ENCODE results near the gene SHC4. TPM values are rescaled to one million over a fixed set of nuclear protein-coding genes. Genes with fewer than 3 reads are reported as not detected.

SHC4 gene
- total and polyA plus RNA-seq, 2 of the 8 experiments (the other 6 are each of a cell fraction or from before 2014, with no cell fraction given): 0.15 to 0.30 TPM

DNA sequence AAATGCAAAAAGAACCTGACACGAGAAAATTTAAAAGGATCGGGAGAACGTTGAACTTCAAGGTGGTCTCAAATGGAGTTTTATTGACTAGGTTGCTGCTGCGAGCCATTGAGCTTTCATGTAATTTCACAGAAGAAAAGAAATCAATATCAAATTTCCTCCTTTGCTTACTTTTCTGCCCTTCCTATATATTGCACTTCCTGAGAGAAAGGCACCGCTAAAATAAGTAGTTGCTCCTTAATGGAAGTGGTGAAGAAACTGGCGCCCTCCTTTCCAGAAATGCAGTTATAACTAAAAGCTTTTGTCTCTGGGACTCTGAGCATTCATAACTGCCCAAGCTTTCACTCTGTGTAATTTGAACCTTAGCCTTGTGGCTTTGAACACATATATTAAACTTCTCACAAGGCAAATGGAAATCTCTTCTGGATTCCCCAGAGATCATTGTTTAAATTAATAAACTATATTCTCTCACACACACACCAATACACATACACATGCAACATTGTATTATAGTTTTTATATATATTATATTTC, 72.4 kb downstream of the SHC4 start:
- Histone ChIP-seq H4K20me1 (replicated peaks in 1 of 2; ENCODE audit: control insufficient read depth in 1 of 2, insufficient read depth in 2 of 2, low read length in 2 of 2) (no peaks in the 10 kb centered on the region), H2AFZ (ENCODE audit: low read length) (no peak overlapping the region), H2BK20ac (ENCODE audit: low read length) (no peak overlapping the region), H3K79me1 (ENCODE audit: low read depth, low read length) (no peaks in the 10 kb centered on the region), H3K9me3 (ENCODE audit: insufficient read depth in 2 of 2, low read depth in 1 of 2, low read length in 1 of 2) (no peaks in the 10 kb centered on the region), H3K27me3 (replicated peaks in 1 of 4; ENCODE audit: control insufficient read depth in 3 of 4, extremely low read depth in 1 of 4, insufficient read depth in 3 of 4, low read length in 3 of 4) (no peaks in the 10 kb centered on the region), H3K4me2 (ENCODE audit: insufficient read depth in 1 of 2, low read depth in 2 of 2, low read length in 2 of 2) (no peak overlapping the region), H3K4me1 (replicated peaks in 1 of 4; ENCODE audit: control insufficient read depth in 3 of 4, insufficient read depth in 4 of 4, low read length in 3 of 4) (no peaks in the 10 kb centered on the region), H3K36me3 (ENCODE audit: control insufficient read depth in 2 of 4, insufficient read depth in 4 of 4, low read length in 3 of 4) (no peaks in the 10 kb centered on the region), H2AK5ac (ENCODE audit: low read depth, low read length) (no peak overlapping the region), H4K5ac (ENCODE audit: insufficient read length, low read depth, low read length) (no peak overlapping the region), H3K23ac (ENCODE audit: insufficient read length) (no peak overlapping the region), H4K8ac (ENCODE audit: extremely low read depth, insufficient read depth, low read length) (no peak overlapping the region), H3K9ac (replicated peaks in 1 of 4; ENCODE audit: extremely low read depth in 1 of 4, low read depth in 3 of 4, low read length in 3 of 4) (no peak overlapping the region), H3K27ac (ENCODE audit: low read depth, low read length) (no peak overlapping the region), H2BK120ac (replicated peaks; ENCODE audit: low read depth, low read length) (no peak overlapping the region), H3K14ac (ENCODE audit: insufficient read length) (no peak overlapping the region), H2BK15ac (ENCODE audit: low read length) (no peak overlapping the region), H3K23me2 (ENCODE audit: low read depth, low read length) (no peaks in the 10 kb centered on the region), H3K18ac (ENCODE audit: extremely low read depth, low read length) (no peak overlapping the region), H3K4ac (replicated peaks; ENCODE audit: insufficient read length, low read depth, low read length) (no peak overlapping the region), H2BK12ac (ENCODE audit: low read depth, low read length) (no peak overlapping the region), H3K56ac (replicated peaks; ENCODE audit: insufficient read length, low read depth, low read length) (no peak overlapping the region), H3K4me3 (ENCODE audit: extremely low read depth in 1 of 4, insufficient read depth in 2 of 4, low read depth in 3 of 4, low read length in 4 of 4) (no peak overlapping the region), H3K79me2 (ENCODE audit: control insufficient read depth in 1 of 2, insufficient read depth in 2 of 2, low read length in 2 of 2) (no peaks in the 10 kb centered on the region), H4K91ac (replicated peaks; ENCODE audit: insufficient read length, low read length) (no peak overlapping the region), H2BK5ac (ENCODE audit: low read depth, low read length) (no peak overlapping the region)
- ChIA-PET CTCF (ENCODE audit: partially characterized antibody) (interaction anchor here (0.6 to 4.1 kb wide), 6 partner anchors 10 to 84 kb away, joined by 3 to 19 read pairs (median 4); partner anchors contain the start of gene EID1), POLR2A (ENCODE audit: partially characterized antibody) (interaction anchor here (1.2 to 1.8 kb wide), 2 partner anchors 10 to 11 kb away, joined by 3 to 6 read pairs; no protein-coding TSS in a partner anchor)
- DNase-seq (ENCODE audit: low read depth in 1 of 2, low spot score in 2 of 2): no peak
- FAIRE-seq: no peak
- WGBS, 2 experiments (ENCODE audit: extremely low coverage in 1 of 2, insufficient coverage in 1 of 2, insufficient read length in 1 of 2, insufficient replicate concordance in 2 of 2, low coverage in 1 of 2, low lambda C conversion rate in 2 of 2, missing lambda C conversion rate in 1 of 2): 86% methylated on average over 6 of the region's 6 CpGs; no CpG with 5 or more reads in 1 of the 2 experiments
- no peak for TF ChIP-seq RXRA (IDR thresholded peaks at IDR 0.05; ENCODE audit: insufficient read depth, low read depth, low read length)
- TF ChIP-seq GTF2F1 (IDR thresholded peaks at IDR 0.05; ENCODE audit: borderline replicate concordance, low read depth, low read length): no peak
- TF ChIP-seq SIX5 (IDR thresholded peaks at IDR 0.05; ENCODE audit: low read depth, low read length): no peak
- no peak for TF ChIP-seq TCF12 (IDR thresholded peaks at IDR 0.05; ENCODE audit: low read depth, low read length)
- TF ChIP-seq SIN3A (conservative IDR thresholded peaks at IDR 0.05 in 1 of 2, IDR thresholded peaks at IDR 0.05 in 1 of 2; ENCODE audit: low read depth in 1 of 2, low read length in 2 of 2): no peak
- TF ChIP-seq PHF8 (conservative IDR thresholded peaks at IDR 0.05; ENCODE audit: low read depth, low read length): no peak
- TF ChIP-seq POU5F1 (IDR thresholded peaks at IDR 0.05; ENCODE audit: low read depth, low read length): no peak
- no peak for TF ChIP-seq NANOG (IDR thresholded peaks at IDR 0.05; ENCODE audit: insufficient read depth, low read depth, low read length, poor library complexity, severe bottlenecking)
- TF ChIP-seq BACH1 (IDR thresholded peaks at IDR 0.05; ENCODE audit: low read length): no peak
- no peak for TF ChIP-seq SUZ12 (IDR thresholded peaks at IDR 0.05; ENCODE audit: low read length)
- no peak for TF ChIP-seq CREB1 (IDR thresholded peaks at IDR 0.05)
- no peak for TF ChIP-seq CTBP2 (IDR thresholded peaks at IDR 0.05; ENCODE audit: borderline replicate concordance, insufficient read depth, insufficient read length, low read length)
- TF ChIP-seq KDM1A (IDR thresholded peaks at IDR 0.05; ENCODE audit: borderline replicate concordance, low read length): no peak
- TF ChIP-seq RFX5 (IDR thresholded peaks at IDR 0.05; ENCODE audit: borderline replicate concordance, low read depth, low read length): no peak
